Gastrocnemius medialis (tissue), 4 donors: Measurements from ENCODE around the gene ATG9B. TPM values are rescaled to one million over a fixed set of nuclear protein-coding genes. Genes with fewer than 3 reads are reported as not detected.

Experiments used
- ATAC-seq, 2 donors: fragments of 150-250 bp; one replicate each; pipeline ENCODE4 v1.9.1; 2016
- DNase-seq, 2 donors: peaks; one replicate each; pipeline ENCODE4 v3.0.0-alpha.2; 2019
- H3K27ac ChIP-seq, 4 donors: fragments of 200-600 bp; sonication (generic); 1 replicate in 1 of 4; 2 replicates in 3 of 4; pipeline ENCODE4 v1.5.1; 2016 to 2018; ENCODE audit warnings: mild to moderate bottlenecking in 2 of 4, moderate library complexity in 1 of 4
- H3K27me3 ChIP-seq, 3 donors: fragments of 200-600 bp; sonication (generic) in 2 of 3; 1 replicate in 1 of 3; 2 replicates in 2 of 3; pipeline versions ENCODE4 v1.5.1 to v1.6.0; 2016 to 2019; ENCODE audit warnings: mild to moderate bottlenecking in 1 of 3, moderate library complexity in 1 of 3
- H3K36me3 ChIP-seq, 2 donors: fragments of 200-600 bp; sonication (generic) in 1 of 2; one replicate each; pipeline ENCODE4 v1.5.1; 2017 to 2018
- H3K4me1 ChIP-seq, 2 donors: fragments of 200-600 bp; sonication (generic) in 1 of 2; one replicate each; pipeline ENCODE4 v1.5.1; 2016 to 2017; ENCODE audit warnings: mild to moderate bottlenecking in 2 of 2
- H3K4me3 ChIP-seq, 4 donors: fragments of 200-600 bp; sonication (generic) in 3 of 4; 1 replicate in 1 of 4; 2 replicates in 3 of 4; pipeline ENCODE4 v1.5.1; 2016 to 2019; ENCODE audit warnings: mild to moderate bottlenecking in 2 of 4
- H3K9me3 ChIP-seq, 3 donors: fragments of 200-600 bp; sonication (generic) in 2 of 3; 1 replicate in 1 of 3; 2 replicates in 2 of 3; pipeline ENCODE4 v1.5.1; 2016 to 2019
- POLR2A ChIP-seq, 2 donors: fragments of 450-650 bp; IDR thresholded peaks; one replicate each; pipeline ENCODE4 v1.6.1; 2017; ENCODE audit warnings: antibody characterized with exemption in 2 of 2, mild to moderate bottlenecking in 2 of 2, moderate library complexity in 2 of 2
- in situ Hi-C, 4 donors: fragments of 200-750 bp; cut with MboI; loops; one replicate each; pipeline versions ENCODE4 v1.15.0 to v1.8.0; 2017; ENCODE audit warnings: low sequenced_read_pairs in 4 of 4
- intact Hi-C: fragments of 100-400 bp; cut with DNase I; formaldehyde crosslinking; loops from one replicate; pipeline ENCODE4 v1.15.1; 2023; ENCODE audit warnings: low total_unique reads
- total RNA-seq, 4 donors: library from RNA; depleted of rRNA; stranded (reverse); fragments of >200 nt; gene quantifications; one replicate each; pipeline versions ENCODE4 v1.1.0 to v1.2.3, GENCODE V29; 2016
- TF ChIP-seq, protein P1 (sequence below), 5 experiments: fragments of 450-650 bp in 3 of 5; fragments of 200-600 bp in 2 of 5; sonication (generic) in 2 of 5; IDR thresholded peaks in 4 of 5; conservative IDR thresholded peaks in 1 of 5; 1 replicate in 4 of 5; 2 replicates in 1 of 5; pipeline ENCODE4 v1.5.1; 2016 to 2019; ENCODE audit warnings: antibody characterized with exemption in 5 of 5, mild to moderate bottlenecking in 3 of 5, moderate library complexity in 3 of 5

ATG9B gene
- total RNA-seq, 4 donors from 2014 or later: 0.31 TPM; not detected in 3

DNA sequence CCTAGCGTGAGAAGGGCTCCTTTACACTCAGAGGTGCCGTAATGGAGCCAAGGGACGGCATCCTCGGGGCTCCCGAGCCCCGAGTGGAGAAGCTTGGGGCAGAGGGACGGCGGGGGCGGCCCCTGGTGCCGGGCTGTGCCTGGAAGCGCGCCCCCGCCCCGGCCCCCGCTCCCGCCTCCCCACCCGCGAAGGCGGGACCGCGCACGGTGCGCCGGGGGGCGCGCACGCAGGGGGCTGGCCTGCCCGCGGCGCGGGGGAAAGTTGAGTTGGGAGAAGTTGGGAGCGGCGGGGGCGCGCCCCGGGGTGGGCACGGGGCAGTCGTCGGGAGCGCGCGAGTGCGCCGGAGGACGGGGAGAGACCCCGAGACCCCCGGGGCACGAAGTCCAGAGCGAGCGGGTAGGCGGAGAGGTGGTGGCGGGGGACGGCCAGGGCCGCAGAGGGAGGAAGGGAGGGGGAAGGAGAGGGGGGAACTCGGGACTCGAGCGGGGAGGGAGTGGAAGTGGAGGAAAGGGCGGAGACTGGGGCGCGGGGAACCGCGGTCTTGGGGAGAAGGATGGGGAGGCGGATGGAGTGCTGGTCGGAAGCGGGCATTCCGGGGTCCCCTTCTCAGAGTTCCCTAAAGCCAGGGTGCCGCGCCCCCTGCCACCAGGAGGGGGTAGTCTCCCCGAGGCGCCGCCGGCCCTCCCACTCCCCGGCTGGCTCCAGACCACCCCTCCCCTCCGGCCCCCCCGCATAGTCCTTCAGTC lies 35.2 kb upstream of the ATG9B start, which contains the start of gene SLC4A2:
TSS of gene SLC4A2 (plus strand) at position 223 of the 746 bp plus-strand sequence. CDS start 2,399 bp downstream, outside the sequence.
- in situ Hi-C loops: no loop called here
- Histone ChIP-seq H3K27ac (peak within 1 kb of the TSS; percentile 93 to 99 (median 98)), H3K27me3 (no peaks in the 10 kb centered on the region), H3K9me3 (no peaks in the 10 kb centered on the region), H3K4me1 (peaks cover 22 to 44% of the 10 kb centered on the region in 2 donors), H3K4me3 (peak within 1 kb of the TSS; percentile 71 to 92 (median 86)), H3K36me3 (peaks cover 0 to 6% of the 10 kb centered on the region in 2 donors)
- intact Hi-C loops: loop anchor here (1.0 to 5.0 kb wide), 4 partner anchors 21 to 1698 kb away; partner anchors contain the start of genes ACTR3B, AGAP3 and FASTK
- DNase-seq (peak; percentile 69 to 71), ATAC-seq (peak; percentile 49 to 52)
- TF ChIP-seq, protein P1, sequence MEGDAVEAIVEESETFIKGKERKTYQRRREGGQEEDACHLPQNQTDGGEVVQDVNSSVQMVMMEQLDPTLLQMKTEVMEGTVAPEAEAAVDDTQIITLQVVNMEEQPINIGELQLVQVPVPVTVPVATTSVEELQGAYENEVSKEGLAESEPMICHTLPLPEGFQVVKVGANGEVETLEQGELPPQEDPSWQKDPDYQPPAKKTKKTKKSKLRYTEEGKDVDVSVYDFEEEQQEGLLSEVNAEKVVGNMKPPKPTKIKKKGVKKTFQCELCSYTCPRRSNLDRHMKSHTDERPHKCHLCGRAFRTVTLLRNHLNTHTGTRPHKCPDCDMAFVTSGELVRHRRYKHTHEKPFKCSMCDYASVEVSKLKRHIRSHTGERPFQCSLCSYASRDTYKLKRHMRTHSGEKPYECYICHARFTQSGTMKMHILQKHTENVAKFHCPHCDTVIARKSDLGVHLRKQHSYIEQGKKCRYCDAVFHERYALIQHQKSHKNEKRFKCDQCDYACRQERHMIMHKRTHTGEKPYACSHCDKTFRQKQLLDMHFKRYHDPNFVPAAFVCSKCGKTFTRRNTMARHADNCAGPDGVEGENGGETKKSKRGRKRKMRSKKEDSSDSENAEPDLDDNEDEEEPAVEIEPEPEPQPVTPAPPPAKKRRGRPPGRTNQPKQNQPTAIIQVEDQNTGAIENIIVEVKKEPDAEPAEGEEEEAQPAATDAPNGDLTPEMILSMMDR (IDR thresholded peaks at IDR 0.05 in 4 of 5, conservative IDR thresholded peaks at IDR 0.05 in 1 of 5): peak; percentile 24 to 66 (median 56)
- TF ChIP-seq POLR2A (IDR thresholded peaks at IDR 0.05): peak; percentile 64 to 69

DNA sequence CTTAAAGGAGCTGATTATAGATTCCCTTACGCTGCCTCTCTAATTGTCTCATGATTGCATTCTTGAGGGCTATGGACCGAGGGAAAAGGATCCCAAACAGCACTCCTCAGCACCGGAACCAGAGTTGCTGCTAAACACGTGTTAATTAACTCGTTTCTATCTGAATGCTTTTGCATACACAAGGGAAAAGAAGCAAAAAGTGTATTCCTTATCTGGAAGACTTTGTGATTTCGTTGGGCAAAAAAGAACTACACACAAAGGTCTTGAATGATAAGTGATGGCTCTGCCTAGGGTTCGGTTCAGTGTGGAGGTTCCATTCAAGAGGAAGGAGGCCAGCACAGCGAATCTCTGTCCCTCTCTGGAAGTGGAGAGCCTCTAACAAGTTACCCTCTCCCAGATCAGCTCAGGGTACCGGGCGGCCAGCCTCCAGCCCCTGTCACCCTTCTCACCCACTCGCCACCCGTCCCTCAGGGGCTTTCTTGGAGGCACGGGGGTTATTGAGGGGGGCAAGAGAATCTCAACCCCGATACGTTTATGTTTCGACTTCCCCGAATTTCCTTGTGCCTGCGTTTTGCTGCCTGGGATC lies 34.6 kb upstream of the ATG9B start:
- Histone ChIP-seq H3K4me1 (peaks cover 22 to 44% of the 10 kb centered on the region in 2 donors), H3K27ac (peak overlapping the region; percentile 93 to 99 (median 98)), H3K36me3 (no peaks in the 10 kb centered on the region), H3K4me3 (peak overlapping the region; percentile 71 to 92 (median 86)), H3K9me3 (no peaks in the 10 kb centered on the region), H3K27me3 (no peaks in the 10 kb centered on the region)
- DNase-seq: no peak
- in situ Hi-C loops: no loop called here
- peak; percentile 15 to 17 for ATAC-seq
- intact Hi-C loops: loop anchor here (1.0 to 5.0 kb wide), 4 partner anchors 21 to 1698 kb away; partner anchors contain the start of genes ABCB8, ACTR3B, AGAP3 and FASTK
- TF ChIP-seq POLR2A (IDR thresholded peaks at IDR 0.05): no peak
- TF ChIP-seq, protein P1 (IDR thresholded peaks at IDR 0.05 in 4 of 5, conservative IDR thresholded peaks at IDR 0.05 in 1 of 5): no peak

DNA sequence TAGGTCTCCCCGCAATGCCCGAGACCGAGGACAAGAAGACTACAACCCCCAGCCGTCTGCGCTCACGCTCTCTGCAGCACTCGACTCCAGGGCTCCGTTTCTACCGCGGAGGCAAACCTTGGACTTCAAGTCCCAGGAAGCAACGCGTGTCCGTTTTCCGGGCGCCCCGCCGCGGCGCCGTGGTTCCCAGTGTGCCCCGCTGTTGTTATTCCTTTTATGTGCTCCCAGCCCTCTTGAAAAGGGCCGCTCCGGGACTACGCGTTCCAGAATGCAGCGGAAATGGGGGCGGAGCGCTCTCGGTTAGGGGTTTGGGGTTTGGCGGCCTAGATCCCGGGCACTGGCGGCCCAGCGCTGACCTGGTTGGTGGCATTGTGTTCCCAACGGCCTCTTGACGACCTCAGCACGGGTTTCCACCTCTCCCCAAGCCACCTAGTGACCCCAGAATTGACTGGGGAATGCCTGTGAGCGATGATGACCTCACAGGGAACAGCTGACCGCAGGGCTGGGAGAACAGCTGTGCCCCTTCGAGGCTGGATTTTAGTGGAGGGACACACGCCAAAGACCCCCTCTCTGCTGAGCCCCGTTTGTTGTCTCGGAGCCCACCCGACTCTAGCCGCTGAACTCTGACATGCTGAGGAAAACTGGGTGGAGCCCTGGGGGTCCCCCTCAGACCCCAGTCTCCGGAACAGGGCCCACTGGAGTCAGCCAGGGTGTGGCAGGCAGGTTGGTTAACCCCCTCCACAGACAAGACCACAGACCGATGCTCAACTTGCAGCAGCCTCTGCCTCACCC lies 33.9 kb upstream of the ATG9B start:
- peaks cover 22 to 44% of the 10 kb centered on the region in 2 donors for H3K4me1 ChIP-seq
- H3K4me3 ChIP-seq: peak overlapping the region; percentile 71 to 92 (median 86)

More for the DNA sequence above, 33.9 kb upstream of the ATG9B start:
- ATAC-seq (peak; percentile 85 to 87), DNase-seq (peak; percentile 100)
- in situ Hi-C loops (no loop called here), intact Hi-C loops (loop anchor here (1.0 to 5.0 kb wide), 2 partner anchors 30 to 1699 kb away; partner anchors contain the start of genes ABCB8 and ACTR3B)
- peak; percentile 84 to 99 for TF ChIP-seq POLR2A (IDR thresholded peaks at IDR 0.05)
- TF ChIP-seq, protein P1 (IDR thresholded peaks at IDR 0.05 in 4 of 5, conservative IDR thresholded peaks at IDR 0.05 in 1 of 5): no peak
- no peaks in the 10 kb centered on the region for H3K36me3 ChIP-seq
- peak overlapping the region; percentile 93 to 99 (median 98) for H3K27ac ChIP-seq
- H3K9me3 ChIP-seq: no peaks in the 10 kb centered on the region
- H3K27me3 ChIP-seq: no peaks in the 10 kb centered on the region
